ENCODE data around the gene MVK.

The MVK gene

GRCh38 chr12:109577311-109577710 is 3.7 kb downstream of the MVK start:
- Histone ChIP-seq H3K79me2 (peaks cover 2% of the 10 kb centered on the region), H3K4me1 (peaks cover 5% of the 10 kb centered on the region), H3K4me3 (ENCODE audit: low read depth, low read length) (no peak overlapping the region), H3K4me2 (ENCODE audit: low read length) (no peak overlapping the region), H2AFZ (no peak overlapping the region), H3K27ac (no peak overlapping the region), H3K9me3 (ENCODE audit: control insufficient read depth, low read length) (no peaks in the 10 kb centered on the region), H3K27me3 (ENCODE audit: control insufficient read depth, insufficient read depth, low read length) (no peaks in the 10 kb centered on the region), H3K36me3 (ENCODE audit: control insufficient read depth, insufficient read depth, low read length) (no peaks in the 10 kb centered on the region), H3K9ac (no peak overlapping the region)
- no peak for TF ChIP-seq CTCF (IDR thresholded peaks at IDR 0.05)

- no peak overlapping the region for H2AFZ ChIP-seq
- no peaks in the 10 kb centered on the region for H3K27me3 ChIP-seq (ENCODE audit: control insufficient read depth, insufficient read depth, low read length)
- H3K4me2 ChIP-seq (ENCODE audit: low read length): no peak overlapping the region
- H3K9me3 ChIP-seq (ENCODE audit: control insufficient read depth, low read length): no peaks in the 10 kb centered on the region
- H3K4me1 ChIP-seq: no peaks in the 10 kb centered on the region
- no peaks in the 10 kb centered on the region for H3K36me3 ChIP-seq (ENCODE audit: control insufficient read depth, insufficient read depth, low read length)
- peaks cover 2% of the 10 kb centered on the region for H3K79me2 ChIP-seq
- no peak overlapping the region for H3K4me3 ChIP-seq (ENCODE audit: low read depth, low read length)
- H3K27ac ChIP-seq: no peak overlapping the region
- TF ChIP-seq CTCF (IDR thresholded peaks at IDR 0.05): no peak
- H3K9ac ChIP-seq: no peak overlapping the region
These were observed 4.8 kb downstream of the MVK start for GRCh38 chr12:109578330-109578927.

GRCh38 chr12:109579639-109580038 is 6.0 kb downstream of the MVK start:
- Histone ChIP-seq H2AFZ (no peak overlapping the region), H3K36me3 (ENCODE audit: control insufficient read depth, insufficient read depth, low read length) (no peaks in the 10 kb centered on the region), H3K4me3 (ENCODE audit: low read depth, low read length) (no peak overlapping the region), H3K27ac (no peak overlapping the region), H3K9me3 (ENCODE audit: control insufficient read depth, low read length) (no peaks in the 10 kb centered on the region), H3K27me3 (ENCODE audit: control insufficient read depth, insufficient read depth, low read length) (no peaks in the 10 kb centered on the region), H3K9ac (no peak overlapping the region), H3K79me2 (no peaks in the 10 kb centered on the region), H3K4me2 (ENCODE audit: low read length) (no peak overlapping the region), H3K4me1 (no peaks in the 10 kb centered on the region)
- no peak for TF ChIP-seq CTCF (IDR thresholded peaks at IDR 0.05)

GRCh38 chr12:109580272-109580671 is 6.7 kb downstream of the MVK start:
- Histone ChIP-seq H3K9ac (no peak overlapping the region), H3K79me2 (no peaks in the 10 kb centered on the region), H3K4me2 (ENCODE audit: low read length) (no peak overlapping the region), H3K27me3 (ENCODE audit: control insufficient read depth, insufficient read depth, low read length) (no peaks in the 10 kb centered on the region), H3K36me3 (ENCODE audit: control insufficient read depth, insufficient read depth, low read length) (no peaks in the 10 kb centered on the region), H3K27ac (no peak overlapping the region), H3K4me1 (no peaks in the 10 kb centered on the region), H2AFZ (no peak overlapping the region), H3K9me3 (ENCODE audit: control insufficient read depth, low read length) (no peaks in the 10 kb centered on the region), H3K4me3 (ENCODE audit: low read depth, low read length) (no peak overlapping the region)
- no peak for TF ChIP-seq CTCF (IDR thresholded peaks at IDR 0.05)

- no peaks in the 10 kb centered on the region for H3K36me3 ChIP-seq (ENCODE audit: control insufficient read depth, insufficient read depth, low read length)
These were observed 7.2 kb downstream of the MVK start for GRCh38 chr12:109580684-109581333.

More at GRCh38 chr12:109580684-109581333, 7.2 kb downstream of the MVK start:
- no peak overlapping the region for H3K9ac ChIP-seq
- no peaks in the 10 kb centered on the region for H3K9me3 ChIP-seq (ENCODE audit: control insufficient read depth, low read length)
- no peak overlapping the region for H3K4me2 ChIP-seq (ENCODE audit: low read length)
- H2AFZ ChIP-seq: no peak overlapping the region
- H3K27me3 ChIP-seq (ENCODE audit: control insufficient read depth, insufficient read depth, low read length): no peaks in the 10 kb centered on the region
- no peaks in the 10 kb centered on the region for H3K4me1 ChIP-seq
- H3K79me2 ChIP-seq: no peaks in the 10 kb centered on the region
- no peak overlapping the region for H3K27ac ChIP-seq
- H3K4me3 ChIP-seq (ENCODE audit: low read depth, low read length): no peak overlapping the region
- TF ChIP-seq CTCF (IDR thresholded peaks at IDR 0.05): no peak

Data from parathyroid adenoma (tissue), 2 donors.